ENCODE data around the gene CFAP54. TPM values are rescaled to one million over a fixed set of nuclear protein-coding genes. Genes with fewer than 3 reads are reported as not detected.
"Not testable (repeated sequence)": the region's sequence is repeated elsewhere in the genome, so short reads cannot be mapped to it uniquely, and the experiment has no call there.

CFAP54 gene
- total RNA-seq, 6 experiments from 2014 or later: 0.09 to 0.34 (median 0.13) TPM

DNA sequence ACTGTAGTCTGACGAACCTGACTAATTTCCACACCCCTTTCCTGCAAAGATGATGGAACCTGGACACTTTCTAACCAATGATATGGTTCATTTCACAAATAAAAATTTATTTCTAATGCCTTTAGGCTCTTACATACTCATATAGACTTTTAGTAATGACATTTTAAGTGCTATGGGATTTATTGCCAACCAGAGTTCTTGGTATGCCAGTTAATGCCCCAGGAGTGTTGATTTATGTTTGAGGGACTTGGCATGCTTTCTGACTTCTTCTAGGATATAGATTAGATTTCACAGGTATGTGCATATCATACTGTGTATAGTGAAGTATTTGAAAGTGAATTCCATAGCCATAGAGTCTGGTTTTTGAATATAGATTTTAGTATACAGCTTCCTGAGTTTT, 159.5 kb downstream of the CFAP54 start:
- intact Hi-C loops (cut with DNase I): no loop called here
- H3K4me1 ChIP-seq: no peaks in the 10 kb centered on the region
- ATAC-seq: no peak
- H3K4me3 ChIP-seq: no peak overlapping the region
- H3K9me3 ChIP-seq: peaks cover 0 to 4% (median 0%) of the 10 kb centered on the region in 4 donors
- no peaks in the 10 kb centered on the region for H3K36me3 ChIP-seq
- WGBS (ENCODE audit: insufficient coverage, low coverage, low lambda C conversion rate, missing lambda C conversion rate): 80% methylated on average over 1 of the region's 1 CpG
- TF ChIP-seq POLR2A (IDR thresholded peaks at IDR 0.05): no peak
- TF ChIP-seq, protein P1, sequence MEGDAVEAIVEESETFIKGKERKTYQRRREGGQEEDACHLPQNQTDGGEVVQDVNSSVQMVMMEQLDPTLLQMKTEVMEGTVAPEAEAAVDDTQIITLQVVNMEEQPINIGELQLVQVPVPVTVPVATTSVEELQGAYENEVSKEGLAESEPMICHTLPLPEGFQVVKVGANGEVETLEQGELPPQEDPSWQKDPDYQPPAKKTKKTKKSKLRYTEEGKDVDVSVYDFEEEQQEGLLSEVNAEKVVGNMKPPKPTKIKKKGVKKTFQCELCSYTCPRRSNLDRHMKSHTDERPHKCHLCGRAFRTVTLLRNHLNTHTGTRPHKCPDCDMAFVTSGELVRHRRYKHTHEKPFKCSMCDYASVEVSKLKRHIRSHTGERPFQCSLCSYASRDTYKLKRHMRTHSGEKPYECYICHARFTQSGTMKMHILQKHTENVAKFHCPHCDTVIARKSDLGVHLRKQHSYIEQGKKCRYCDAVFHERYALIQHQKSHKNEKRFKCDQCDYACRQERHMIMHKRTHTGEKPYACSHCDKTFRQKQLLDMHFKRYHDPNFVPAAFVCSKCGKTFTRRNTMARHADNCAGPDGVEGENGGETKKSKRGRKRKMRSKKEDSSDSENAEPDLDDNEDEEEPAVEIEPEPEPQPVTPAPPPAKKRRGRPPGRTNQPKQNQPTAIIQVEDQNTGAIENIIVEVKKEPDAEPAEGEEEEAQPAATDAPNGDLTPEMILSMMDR (IDR thresholded peaks at IDR 0.05): no peak
- no peak for DNase-seq
- no peaks in the 10 kb centered on the region for H3K27me3 ChIP-seq
- H3K27ac ChIP-seq: no peak overlapping the region

DNA sequence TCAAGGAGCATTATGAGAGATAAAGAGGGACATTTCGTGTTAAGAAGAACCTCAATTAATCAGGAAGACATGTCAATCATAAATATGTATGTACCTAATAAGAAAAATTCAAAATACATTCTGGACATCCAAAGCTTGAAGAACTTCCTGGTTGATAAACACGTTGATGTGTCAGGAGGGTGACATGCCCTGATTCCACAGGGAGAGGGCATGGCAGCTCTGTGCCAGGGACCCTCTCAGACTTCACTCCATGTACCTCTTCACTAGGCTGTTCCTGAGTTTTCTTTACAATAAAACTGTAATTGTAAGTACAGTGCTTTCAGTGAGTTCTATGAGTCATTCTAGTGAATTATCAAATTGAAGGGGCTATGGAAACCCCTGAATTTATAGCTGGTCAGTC, 163.5 kb downstream of the CFAP54 start:
- intact Hi-C loops (cut with DNase I): no loop called here
- no peaks in the 10 kb centered on the region for H3K9me3 ChIP-seq
- no peak for DNase-seq
- TF ChIP-seq, protein P1 (IDR thresholded peaks at IDR 0.05): no peak
- no peak for TF ChIP-seq POLR2A (IDR thresholded peaks at IDR 0.05)
- no peak overlapping the region for H3K27ac ChIP-seq
- H3K36me3 ChIP-seq: no peaks in the 10 kb centered on the region
- ATAC-seq: no peak
- no peaks in the 10 kb centered on the region for H3K27me3 ChIP-seq
- WGBS (ENCODE audit: insufficient coverage, low coverage, low lambda C conversion rate, missing lambda C conversion rate): 24% methylated on average over 2 of the region's 2 CpGs
- H3K4me1 ChIP-seq: no peaks in the 10 kb centered on the region
- H3K4me3 ChIP-seq: no peak overlapping the region

DNA sequence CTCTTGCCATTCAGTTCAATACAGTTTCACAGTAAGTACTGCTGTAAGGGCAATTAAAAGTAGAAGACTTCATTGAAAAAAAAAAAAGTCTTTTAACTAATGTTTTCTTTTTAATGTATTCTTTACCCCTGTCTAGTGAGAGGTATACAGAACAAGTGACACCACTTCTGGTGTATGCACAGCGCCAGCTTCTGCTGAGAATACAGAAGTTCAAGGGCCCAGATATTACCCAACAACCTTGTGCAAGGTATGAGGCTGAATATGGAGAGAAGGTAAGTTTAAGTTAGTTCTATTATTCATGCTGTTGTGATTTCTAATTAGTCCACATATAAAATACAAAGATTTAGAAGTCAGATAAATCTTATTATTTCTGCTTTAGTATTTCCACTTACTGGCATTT, 168.7 kb downstream of the CFAP54 start:
- no peaks in the 10 kb centered on the region for H3K4me1 ChIP-seq
- no peaks in the 10 kb centered on the region for H3K36me3 ChIP-seq
- ATAC-seq (no peak), DNase-seq (no peak)
- H3K9me3 ChIP-seq: no peaks in the 10 kb centered on the region
- no peak overlapping the region for H3K27ac ChIP-seq
- TF ChIP-seq, protein P1 (IDR thresholded peaks at IDR 0.05): no peak
- no peak for TF ChIP-seq POLR2A (IDR thresholded peaks at IDR 0.05)
- intact Hi-C loops (cut with DNase I): no loop called here
- no peaks in the 10 kb centered on the region for H3K27me3 ChIP-seq
- WGBS (ENCODE audit: insufficient coverage, low coverage, low lambda C conversion rate, missing lambda C conversion rate): 24% methylated on average over 1 of the region's 1 CpG
- H3K4me3 ChIP-seq: no peak overlapping the region

DNA sequence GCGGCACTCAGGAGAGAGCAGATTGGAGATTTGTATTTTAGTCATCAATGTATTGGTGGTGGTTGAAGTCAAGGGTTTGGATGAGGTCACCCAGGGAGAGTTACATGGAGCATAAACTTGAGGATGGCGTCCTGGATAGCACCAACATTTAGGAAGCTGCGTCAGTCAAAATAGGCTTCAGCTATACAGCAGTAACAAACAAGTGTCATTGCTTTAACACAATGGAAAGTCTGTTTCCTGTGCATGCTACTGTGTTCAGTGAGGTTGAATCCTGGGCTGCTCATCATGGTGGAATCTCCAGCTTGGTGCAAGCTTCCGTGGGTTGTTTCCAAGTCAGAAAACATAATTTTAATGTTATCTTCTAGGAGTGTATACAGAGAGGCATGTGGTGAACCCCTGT, 180.4 kb downstream of the CFAP54 start:
- DNase-seq (no peak), ATAC-seq (no peak)
- Histone ChIP-seq H3K4me3 (no peak overlapping the region), H3K27ac (no peak overlapping the region), H3K9me3 (no peaks in the 10 kb centered on the region), H3K36me3 (no peaks in the 10 kb centered on the region), H3K27me3 (no peaks in the 10 kb centered on the region), H3K4me1 (no peaks in the 10 kb centered on the region)
- TF ChIP-seq, protein P1 (IDR thresholded peaks at IDR 0.05): no peak
- no peak for TF ChIP-seq POLR2A (IDR thresholded peaks at IDR 0.05)
- 67% methylated on average over 1 of the region's 4 CpGs for WGBS (ENCODE audit: insufficient coverage, low coverage, low lambda C conversion rate, missing lambda C conversion rate)
- intact Hi-C loops (cut with DNase I): no loop called here

DNA sequence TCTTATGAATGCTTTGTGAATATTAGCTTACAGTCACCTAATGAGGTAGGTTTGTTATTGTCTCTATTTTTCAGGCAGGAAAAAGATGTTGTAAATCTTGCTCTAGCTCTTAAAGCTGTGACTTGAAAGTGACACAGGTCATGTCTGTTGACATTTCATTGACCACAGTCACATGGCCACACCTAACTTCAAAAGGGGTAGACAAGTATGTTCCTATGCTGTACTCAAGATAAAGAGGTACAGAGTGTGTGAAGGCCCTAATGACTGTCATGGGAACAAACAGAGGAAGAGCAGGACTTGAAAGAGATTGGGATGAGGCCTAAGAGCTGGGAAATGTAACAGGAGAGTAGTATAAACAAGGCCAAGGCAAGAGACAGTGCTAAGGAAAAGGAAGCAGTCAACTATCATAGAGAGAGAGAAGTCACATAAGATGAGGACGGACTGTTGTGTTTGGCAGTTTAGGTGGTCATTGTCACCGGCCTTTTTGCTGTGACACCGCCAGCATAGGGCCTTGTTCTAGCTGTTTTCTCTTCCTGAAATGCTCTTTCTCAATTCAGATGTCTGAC, 181.0 kb downstream of the CFAP54 start:
- intact Hi-C loops (cut with DNase I): no loop called here
- Histone ChIP-seq H3K4me3 (no peak overlapping the region), H3K27ac (no peak overlapping the region), H3K27me3 (no peaks in the 10 kb centered on the region), H3K4me1 (no peaks in the 10 kb centered on the region), H3K9me3 (no peaks in the 10 kb centered on the region), H3K36me3 (no peaks in the 10 kb centered on the region)
- ATAC-seq (no peak), DNase-seq (no peak)
- TF ChIP-seq, protein P1 (IDR thresholded peaks at IDR 0.05): no peak
- no peak for TF ChIP-seq POLR2A (IDR thresholded peaks at IDR 0.05)
- 65% methylated on average over 2 of the region's 3 CpGs for WGBS (ENCODE audit: insufficient coverage, low coverage, low lambda C conversion rate, missing lambda C conversion rate)

DNA sequence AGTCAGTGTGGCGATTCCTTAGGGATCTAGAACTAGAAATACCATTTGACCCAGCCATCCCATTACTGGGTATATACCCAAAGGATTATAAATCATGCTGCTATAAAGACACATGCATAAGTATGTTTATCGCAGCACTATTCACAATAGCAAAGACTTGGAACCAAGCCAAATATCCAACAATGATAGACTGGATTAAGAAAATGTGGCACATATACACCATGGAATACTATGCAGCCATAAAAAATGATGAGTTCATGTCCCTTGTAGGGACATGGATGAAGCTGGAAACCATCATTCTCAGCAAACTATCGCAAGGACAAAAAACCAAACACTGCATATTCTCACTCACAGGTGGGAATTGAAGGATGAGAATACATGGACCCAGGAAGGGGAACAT, 186.1 kb downstream of the CFAP54 start:
- 67% methylated on average over 3 of the region's 3 CpGs for WGBS (ENCODE audit: insufficient coverage, low coverage, low lambda C conversion rate, missing lambda C conversion rate)
- ATAC-seq; H3K4me3 ChIP-seq; H3K36me3 ChIP-seq; H3K9me3 ChIP-seq; intact Hi-C loops (cut with DNase I); H3K27me3 ChIP-seq; H3K27ac ChIP-seq; H3K4me1 ChIP-seq; DNase-seq: not testable (repeated sequence)
